CD8-positive, alpha-beta memory T cell (primary cell): ENCODE data around the gene ALCAM. TPM values are rescaled to one million over a fixed set of nuclear protein-coding genes. Genes with fewer than 3 reads are reported as not detected.

Experiments
- CTCF ChIA-PET: fragments of 350-600 bp; sonication (Branson Sonifier 250); formaldehyde crosslinking; loops from one replicate; lab custom pipeline; 2021; ENCODE audit warnings: antibody characterized with exemption; lab: Charles Lee
- POLR2A ChIA-PET: fragments of 350-600 bp; sonication (Branson Sonifier 250); formaldehyde crosslinking; loops from one replicate; lab custom pipeline; 2021; ENCODE audit warnings: antibody characterized with exemption; lab: Charles Lee
- DNase-seq, 5 donors: peaks; one replicate each; pipeline versions ENCODE4 v3.0.0 to v3.0.0-alpha.2; 2020 to 2022; ENCODE audit warnings: mixed read lengths in 1 of 5
- H3K27ac ChIP-seq: one replicate; pipeline ENCODE4 v1.7.0; 2013; ENCODE audit warnings: low read depth, mild to moderate bottlenecking, low read length, moderate library complexity
- H3K27me3 ChIP-seq: 2 replicates; pipeline ENCODE4 v1.7.0; 2013; ENCODE audit warnings: low read length, mild to moderate bottlenecking; ENCODE audit not compliant: insufficient read depth, poor library complexity, severe bottlenecking
- H3K36me3 ChIP-seq: 2 replicates; pipeline ENCODE4 v1.7.0; 2013; ENCODE audit warnings: mild to moderate bottlenecking, low read length, moderate library complexity; ENCODE audit not compliant: insufficient read depth
- H3K4me1 ChIP-seq: 2 replicates; pipeline ENCODE4 v1.7.0; 2013; ENCODE audit warnings: mild to moderate bottlenecking, low read length, moderate library complexity; ENCODE audit not compliant: insufficient read depth
- H3K4me3 ChIP-seq: 2 replicates; pipeline ENCODE4 v1.7.0; 2013; ENCODE audit warnings: mild to moderate bottlenecking, low read length
- H3K9me3 ChIP-seq: 2 replicates; pipeline ENCODE4 v1.7.0; 2013; ENCODE audit warnings: mild to moderate bottlenecking, low read length
- H3K27ac Mint-ChIP-seq, 8 donors: one replicate each; pipeline ENCODE4 v1.8.0; 2020 to 2021; ENCODE audit warnings: mixed read lengths in 8 of 8, mild to moderate bottlenecking in 6 of 8, inconsistent platforms in 3 of 8, moderate library complexity in 3 of 8
- H3K27me3 Mint-ChIP-seq, 2 donors: one replicate each; pipeline ENCODE4 v1.8.0; 2020 to 2021; ENCODE audit warnings: mixed read lengths in 2 of 2, mild to moderate bottlenecking in 1 of 2, moderate library complexity in 1 of 2
- H3K36me3 Mint-ChIP-seq, 3 donors: one replicate each; pipeline ENCODE4 v1.8.0; 2020 to 2021; ENCODE audit warnings: mixed read lengths in 3 of 3, inconsistent platforms in 1 of 3, mild to moderate bottlenecking in 1 of 3
- H3K4me1 Mint-ChIP-seq, 3 donors: one replicate each; pipeline ENCODE4 v1.8.0; 2020 to 2021; ENCODE audit warnings: mixed read lengths in 3 of 3, inconsistent platforms in 1 of 3, mild to moderate bottlenecking in 1 of 3
- H3K4me3 Mint-ChIP-seq, 7 donors: one replicate each; pipeline ENCODE4 v1.8.0; 2020 to 2021; ENCODE audit warnings: mixed read lengths in 7 of 7, mild to moderate bottlenecking in 6 of 7, moderate library complexity in 4 of 7, inconsistent platforms in 2 of 7
- H3K9me3 Mint-ChIP-seq, 5 donors: one replicate each; pipeline ENCODE4 v1.8.0; 2020 to 2022; ENCODE audit warnings: mixed read lengths in 5 of 5, mild to moderate bottlenecking in 3 of 5, moderate library complexity in 2 of 5, inconsistent platforms in 1 of 5
- polyA plus RNA-seq: library from polyadenylated mRNA; unstranded; fragments of 300-500 nt; fragmentation: Illumina TruSeq; gene quantifications from one replicate; pipeline ENCODE4 v1.2.3, GENCODE V29; 2021
- total RNA-seq, 2 experiments: library from RNA; stranded (reverse); gene quantifications; one replicate each; pipeline ENCODE4 v1.2.3, GENCODE V29; 2021

Gene ALCAM
- total and polyA plus RNA-seq, 3 experiments from 2014 or later = 6.4 to 26.9 (median 26.1) TPM

DNA sequence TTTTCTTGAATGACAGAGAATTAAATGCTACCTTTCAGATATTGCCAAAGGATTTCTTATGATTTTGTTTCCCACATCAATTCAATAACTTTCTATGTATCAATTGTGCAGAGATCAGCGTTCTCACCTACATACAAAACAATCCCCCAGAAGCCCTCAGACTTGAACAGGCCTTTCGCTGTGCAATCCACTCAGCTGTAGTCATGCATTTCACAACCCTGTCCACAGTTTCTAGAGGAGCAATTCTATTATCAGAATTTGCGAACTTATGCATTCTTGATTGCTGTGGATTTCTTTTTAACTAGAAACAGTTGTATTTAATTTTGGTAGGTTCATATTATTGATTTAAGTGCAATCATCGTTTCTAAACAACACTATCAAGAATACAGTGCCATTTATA lies 13.7 kb upstream of the ALCAM start:
- ChIA-PET POLR2A (no interaction called here), CTCF (no interaction called here)
- Mint-ChIP-seq H3K36me3 (peaks cover 0 to 2% (median 0%) of the 10 kb centered on the region in 3 donors), H3K9me3 (no peaks in the 10 kb centered on the region), H3K4me3 (no peak overlapping the region), H3K4me1 (peaks cover 7 to 11% (median 8%) of the 10 kb centered on the region in 3 donors), H3K27ac (no peak overlapping the region), H3K27me3 (peaks cover 24 to 42% of the 10 kb centered on the region in 2 donors)
- DNase-seq = no peak
- H3K27me3 ChIP-seq = peaks cover 17% of the 10 kb centered on the region
- no peak overlapping the region for H3K4me3 ChIP-seq
- no peaks in the 10 kb centered on the region for H3K4me1 ChIP-seq
- no peaks in the 10 kb centered on the region for H3K36me3 ChIP-seq
- H3K27ac ChIP-seq = no peak overlapping the region
- no peaks in the 10 kb centered on the region for H3K9me3 ChIP-seq

DNA sequence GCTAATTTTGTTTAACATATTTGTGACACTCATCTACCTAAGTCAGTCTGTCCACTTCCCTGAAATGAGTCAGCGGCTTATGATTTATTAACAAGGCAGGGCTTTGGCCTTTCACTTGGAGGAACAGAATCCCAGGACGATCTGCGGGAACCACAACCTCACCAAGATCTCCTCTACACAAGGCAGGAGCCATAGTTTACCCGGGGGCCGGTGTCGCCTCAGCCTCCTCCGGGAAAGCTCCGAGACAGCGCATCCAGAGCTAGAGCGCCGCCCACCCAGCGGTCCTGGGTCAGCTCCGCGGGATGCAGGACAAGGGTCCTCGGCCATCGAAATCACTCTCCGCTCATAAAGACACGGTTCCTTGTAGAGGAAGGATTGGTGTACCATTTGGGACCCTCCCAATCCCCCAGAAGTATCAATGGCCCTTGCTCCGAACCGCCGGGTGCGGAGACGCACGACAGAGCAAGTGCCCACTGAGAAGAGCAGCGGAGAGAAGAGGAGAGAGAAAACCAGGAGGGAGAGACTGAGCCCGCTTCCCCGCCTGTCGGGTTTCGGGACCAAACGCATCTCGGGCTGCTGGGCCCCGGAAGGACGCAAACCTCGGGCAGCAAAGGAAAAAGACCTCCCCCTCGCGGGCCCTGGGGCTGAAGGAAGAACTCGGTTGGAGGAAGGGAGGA lies 13.1 kb upstream of the ALCAM start:
- no peaks in the 10 kb centered on the region for H3K4me1 ChIP-seq
- DNase-seq = no peak
- H3K27ac ChIP-seq = no peak overlapping the region
- Mint-ChIP-seq H3K36me3 (peaks cover 0 to 2% (median 0%) of the 10 kb centered on the region in 3 donors), H3K9me3 (no peaks in the 10 kb centered on the region), H3K4me3 (peak overlapping the region in 4 of 7 donors; percentile 5 to 68 (median 19)), H3K27me3 (peaks cover 24 to 42% of the 10 kb centered on the region in 2 donors), H3K27ac (no peak overlapping the region), H3K4me1 (peaks cover 7 to 11% (median 8%) of the 10 kb centered on the region in 3 donors)
- no peaks in the 10 kb centered on the region for H3K36me3 ChIP-seq
- H3K27me3 ChIP-seq = peaks cover 17% of the 10 kb centered on the region
- ChIA-PET CTCF (no interaction called here), POLR2A (no interaction called here)
- no peak overlapping the region for H3K4me3 ChIP-seq
- H3K9me3 ChIP-seq = no peaks in the 10 kb centered on the region

DNA sequence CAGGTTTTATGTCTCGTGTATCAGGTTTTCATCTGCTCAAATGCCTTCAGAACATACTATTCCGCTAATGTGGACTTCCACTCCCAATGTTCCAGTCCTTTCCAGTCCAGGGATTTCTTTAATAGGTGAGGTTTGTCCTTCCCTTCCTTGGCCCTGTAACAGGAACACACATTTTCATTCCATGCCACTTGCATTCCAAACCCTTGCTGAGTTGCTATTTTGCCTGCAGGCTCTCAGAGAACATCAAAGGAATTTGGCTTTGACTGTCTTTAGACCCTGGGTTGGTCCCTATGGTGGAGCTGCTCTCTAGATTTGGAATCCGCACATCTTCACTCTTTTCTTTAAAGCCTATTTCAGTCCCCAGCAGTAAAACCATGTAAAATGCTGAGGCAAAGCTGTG lies 12.3 kb upstream of the ALCAM start:
- H3K36me3 ChIP-seq = no peaks in the 10 kb centered on the region
- H3K27ac ChIP-seq = no peak overlapping the region
- peaks cover 26 to 48% of the 10 kb centered on the region in 2 donors for H3K27me3 Mint-ChIP-seq
- peaks cover 17% of the 10 kb centered on the region for H3K27me3 ChIP-seq
- H3K4me3 ChIP-seq = no peak overlapping the region
- ChIA-PET CTCF (no interaction called here), POLR2A (no interaction called here)
- no peak overlapping the region for H3K4me3 Mint-ChIP-seq
- peaks cover 7 to 11% (median 8%) of the 10 kb centered on the region in 3 donors for H3K4me1 Mint-ChIP-seq
- H3K9me3 ChIP-seq = no peaks in the 10 kb centered on the region
- DNase-seq = no peak
- no peaks in the 10 kb centered on the region for H3K9me3 Mint-ChIP-seq
- no peaks in the 10 kb centered on the region for H3K4me1 ChIP-seq
- no peak overlapping the region for H3K27ac Mint-ChIP-seq
- H3K36me3 Mint-ChIP-seq = peaks cover 0 to 2% (median 0%) of the 10 kb centered on the region in 3 donors

DNA sequence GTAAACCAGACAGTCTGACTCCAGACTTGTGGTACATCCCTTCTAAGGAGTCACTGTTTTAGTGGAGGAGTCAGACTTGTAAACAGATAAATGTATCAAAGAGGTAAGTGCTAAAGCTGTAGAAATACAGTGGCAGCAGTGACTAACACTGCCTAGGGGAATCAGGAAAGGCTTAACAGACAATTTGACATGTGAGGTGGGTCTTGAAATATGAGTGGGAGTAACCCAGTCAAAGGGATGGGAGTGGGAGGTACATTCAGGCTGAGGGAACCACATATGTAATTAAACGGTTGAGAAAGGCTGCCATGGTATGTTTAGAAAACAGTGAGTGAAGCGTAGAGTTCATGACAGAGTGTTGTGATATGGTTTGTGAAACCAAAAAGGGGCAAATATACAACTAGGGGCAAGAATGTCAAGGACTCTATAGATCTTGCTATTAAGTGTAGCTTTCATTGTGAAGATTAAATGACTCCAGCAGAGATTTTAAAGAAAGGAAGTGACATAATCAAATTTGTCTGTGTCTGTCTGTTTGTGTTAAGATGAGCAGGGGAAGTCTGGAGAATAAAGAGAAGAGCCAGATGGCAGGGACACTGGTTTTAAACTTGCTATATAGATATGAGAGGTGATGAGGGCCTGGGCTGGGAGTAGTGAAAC lies 11.2 kb upstream of the ALCAM start:
- no peaks in the 10 kb centered on the region for H3K36me3 ChIP-seq
- no peak overlapping the region for H3K4me3 ChIP-seq
- ChIA-PET POLR2A (no interaction called here), CTCF (interaction anchor here (1.5 kb wide), 1 partner anchor 11 kb away, joined by 5 read pairs; the partner anchor contains the start of gene ALCAM)
- peaks cover 0 to 2% (median 0%) of the 10 kb centered on the region in 3 donors for H3K36me3 Mint-ChIP-seq
- peaks cover 26 to 44% of the 10 kb centered on the region in 2 donors for H3K27me3 Mint-ChIP-seq
- peaks cover 17% of the 10 kb centered on the region for H3K27me3 ChIP-seq
- no peak for DNase-seq
- H3K9me3 ChIP-seq = no peaks in the 10 kb centered on the region
- no peaks in the 10 kb centered on the region for H3K4me1 ChIP-seq
- no peak overlapping the region for H3K4me3 Mint-ChIP-seq
- no peak overlapping the region for H3K27ac ChIP-seq
- H3K9me3 Mint-ChIP-seq = no peaks in the 10 kb centered on the region
- peaks cover 7 to 11% (median 8%) of the 10 kb centered on the region in 3 donors for H3K4me1 Mint-ChIP-seq
- peak overlapping the region in 1 of 8 donors; percentile 38 for H3K27ac Mint-ChIP-seq

DNA sequence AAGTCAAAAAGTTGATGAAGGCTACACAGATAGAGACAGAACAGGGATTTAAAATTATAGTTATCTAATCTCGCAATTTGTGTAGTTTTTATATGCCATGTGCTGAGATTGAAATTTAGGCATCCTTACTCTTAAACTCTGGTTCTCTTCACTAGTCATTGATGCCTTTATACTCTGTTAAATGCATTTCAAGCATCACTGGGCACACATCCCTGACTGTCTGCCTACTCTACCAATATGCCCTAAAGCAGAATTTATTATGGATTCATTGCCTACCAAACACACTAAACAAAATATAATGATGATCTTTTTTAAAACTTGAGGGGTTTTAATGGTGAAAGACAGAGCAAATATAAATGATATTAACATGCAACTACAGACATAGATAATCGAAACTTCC lies 10.3 kb upstream of the ALCAM start:
- no peak for DNase-seq
- Mint-ChIP-seq H3K36me3 (peaks cover 0 to 2% (median 0%) of the 10 kb centered on the region in 3 donors), H3K27ac (no peak overlapping the region), H3K4me3 (no peak overlapping the region), H3K27me3 (peaks cover 24 to 38% of the 10 kb centered on the region in 2 donors), H3K4me1 (peaks cover 7 to 11% (median 8%) of the 10 kb centered on the region in 3 donors), H3K9me3 (no peaks in the 10 kb centered on the region)
- H3K4me1 ChIP-seq = no peaks in the 10 kb centered on the region
- ChIA-PET POLR2A (no interaction called here), CTCF (interaction anchor here (1.5 kb wide), 1 partner anchor 10 kb away, joined by 5 read pairs; the partner anchor contains the start of gene ALCAM)
- no peak overlapping the region for H3K4me3 ChIP-seq
- H3K9me3 ChIP-seq = no peaks in the 10 kb centered on the region
- no peaks in the 10 kb centered on the region for H3K36me3 ChIP-seq
- H3K27me3 ChIP-seq = peaks cover 17% of the 10 kb centered on the region
- no peak overlapping the region for H3K27ac ChIP-seq

DNA sequence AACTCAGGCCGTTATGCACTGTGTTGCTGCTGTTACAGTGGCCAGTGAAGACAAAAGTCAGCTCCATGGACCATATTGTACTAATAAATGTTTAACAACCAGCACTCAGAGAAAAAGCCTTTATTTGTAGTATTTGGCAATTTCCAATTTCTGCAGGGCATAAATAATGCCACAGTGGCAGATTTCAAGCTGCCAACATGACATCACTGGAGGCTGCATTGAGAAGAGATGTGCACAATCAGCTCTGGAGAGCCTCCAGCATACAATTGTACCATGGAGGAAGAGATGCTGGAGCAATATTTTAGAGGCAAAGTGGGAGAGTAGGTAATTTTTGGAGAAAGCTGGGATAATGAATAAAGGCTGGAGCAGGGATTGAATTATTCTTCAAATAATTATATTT lies 9.7 kb upstream of the ALCAM start:
- Histone ChIP-seq H3K27ac (no peak overlapping the region), H3K36me3 (no peaks in the 10 kb centered on the region), H3K9me3 (no peaks in the 10 kb centered on the region), H3K27me3 (peaks cover 17% of the 10 kb centered on the region), H3K4me3 (no peak overlapping the region), H3K4me1 (no peaks in the 10 kb centered on the region)
- no peak overlapping the region for H3K27ac Mint-ChIP-seq
- no peak for DNase-seq
- peaks cover 7 to 11% (median 8%) of the 10 kb centered on the region in 3 donors for H3K4me1 Mint-ChIP-seq
- H3K4me3 Mint-ChIP-seq = no peak overlapping the region
- H3K9me3 Mint-ChIP-seq = no peaks in the 10 kb centered on the region
- peaks cover 23 to 37% of the 10 kb centered on the region in 2 donors for H3K27me3 Mint-ChIP-seq
- peaks cover 0 to 2% (median 0%) of the 10 kb centered on the region in 3 donors for H3K36me3 Mint-ChIP-seq
- POLR2A ChIA-PET = no interaction called here
- CTCF ChIA-PET = no interaction called here

DNA sequence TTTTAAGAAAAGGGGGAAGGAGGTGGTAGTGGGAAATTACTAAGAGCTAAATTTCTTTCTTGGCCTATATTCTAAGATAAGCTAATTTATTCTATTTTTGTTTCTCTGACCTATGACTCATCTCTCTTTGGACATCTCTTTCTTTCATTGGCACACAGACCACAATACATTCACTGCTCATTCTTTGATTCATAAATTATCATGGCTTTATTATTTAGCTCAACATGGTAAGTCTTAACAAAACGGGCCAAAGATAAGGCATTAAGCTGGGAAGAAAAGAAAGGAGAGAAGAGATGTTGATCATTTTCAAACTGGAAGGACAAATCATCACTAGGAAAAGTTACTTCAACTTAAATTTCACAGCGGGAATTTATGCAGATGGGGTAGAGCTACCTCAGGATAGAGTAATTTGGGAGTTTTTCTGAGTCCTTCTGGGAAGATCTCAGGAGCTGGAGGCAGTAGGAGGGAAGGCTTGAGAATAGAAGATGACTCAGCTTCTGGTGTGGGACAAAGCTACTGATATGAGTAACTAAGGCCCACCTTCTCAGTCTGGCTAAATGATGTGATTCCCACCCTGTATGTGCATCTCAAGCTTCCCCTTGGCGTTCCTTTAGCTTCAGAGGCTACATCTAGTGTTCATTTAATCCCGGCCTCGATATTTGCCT lies 7.5 kb upstream of the ALCAM start:
- ChIA-PET CTCF (interaction anchor here (0.6 kb wide), 1 partner anchor 470 kb away, joined by 3 read pairs; no protein-coding TSS in a partner anchor), POLR2A (no interaction called here)
- peaks cover 10% of the 10 kb centered on the region for H3K27me3 ChIP-seq
- H3K9me3 Mint-ChIP-seq = no peaks in the 10 kb centered on the region
- no peaks in the 10 kb centered on the region for H3K9me3 ChIP-seq
- H3K27me3 Mint-ChIP-seq = peaks cover 11 to 16% of the 10 kb centered on the region in 2 donors
- H3K4me3 ChIP-seq = no peak overlapping the region
- DNase-seq = no peak
- H3K4me1 ChIP-seq = no peaks in the 10 kb centered on the region
- no peak overlapping the region for H3K4me3 Mint-ChIP-seq
- H3K36me3 ChIP-seq = no peaks in the 10 kb centered on the region
- peaks cover 2 to 3% (median 3%) of the 10 kb centered on the region in 3 donors for H3K4me1 Mint-ChIP-seq
- H3K27ac Mint-ChIP-seq = no peak overlapping the region
- no peak overlapping the region for H3K27ac ChIP-seq
- peaks cover 0 to 2% (median 0%) of the 10 kb centered on the region in 3 donors for H3K36me3 Mint-ChIP-seq
